Endothelial cell of umbilical vein (primary cell): ENCODE data around the gene EXOC5.

ENCODE experiments used
- CTCF ChIP-seq, 2 donors: IDR thresholded peaks; 1 replicate in 1 of 2; 2 replicates in 1 of 2; pipeline ENCODE4 v1.5.1; 2011; ENCODE audit warnings: low read length in 2 of 2, mild to moderate bottlenecking in 2 of 2, moderate library complexity in 2 of 2, control low read depth in 1 of 2, inconsistent platforms in 1 of 2, low read depth in 1 of 2; ENCODE audit not compliant: insufficient read depth in 1 of 2; ENCODE audit errors: extremely low read depth in 1 of 2
- EZH2 ChIP-seq: IDR thresholded peaks from 2 replicates; pipeline ENCODE4 v1.6.1; 2012; ENCODE audit warnings: borderline replicate concordance, low read depth, mild to moderate bottlenecking, moderate library complexity, low read length, inconsistent platforms; ENCODE audit not compliant: severe bottlenecking
- FOS ChIP-seq: IDR thresholded peaks from 2 replicates; pipeline ENCODE4 v1.6.1; 2011; ENCODE audit warnings: mild to moderate bottlenecking, low read length, moderate library complexity, borderline replicate concordance; ENCODE audit not compliant: insufficient read depth
- MAX ChIP-seq: IDR thresholded peaks from 2 replicates; pipeline ENCODE4 v1.6.1; 2011; ENCODE audit not compliant: insufficient read depth, insufficient read length
- POLR2A ChIP-seq: IDR thresholded peaks from 2 replicates; pipeline ENCODE4 v1.6.1; 2012; ENCODE audit warnings: low read depth, mild to moderate bottlenecking, control low read depth, low read length
- POLR2AphosphoS5 ChIP-seq: IDR thresholded peaks from 2 replicates; pipeline ENCODE4 v1.6.1; 2012; ENCODE audit warnings: low read depth, mild to moderate bottlenecking, control low read depth, low read length, moderate library complexity; ENCODE audit not compliant: insufficient read depth

DNA sequence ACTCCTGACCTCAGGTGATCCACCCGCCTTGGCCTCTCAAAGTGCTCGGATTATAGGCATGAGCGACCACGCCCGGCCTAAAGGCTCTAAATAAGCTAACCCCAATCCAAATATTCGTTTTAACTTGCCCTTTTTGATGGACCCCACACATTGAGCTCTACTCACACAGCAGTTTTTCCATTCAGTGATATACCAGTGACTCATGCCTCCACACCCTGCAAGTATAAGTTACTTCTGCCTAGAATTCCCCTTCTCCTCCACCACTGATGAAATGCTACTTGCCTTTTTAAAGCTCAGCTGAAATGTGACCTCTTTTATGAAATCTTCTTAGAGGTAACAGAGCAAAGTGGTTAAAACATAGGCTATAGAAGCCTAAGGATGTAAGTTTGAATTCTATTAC is 68.8 kb downstream of the EXOC5 start:
- TF ChIP-seq POLR2A (no peak), FOS (no peak), CTCF (IDR thresholded peaks at IDR 0.05; ENCODE audit: extremely low read depth in 1 of 2, insufficient read depth in 1 of 2, low read depth in 1 of 2, low read length in 2 of 2) (no peak), POLR2AphosphoS5 (no peak), MAX (no peak), EZH2 (no peak)
